Activated CD8-positive, alpha-beta T cell treated with anti-CD3 and anti-CD28 coated beads for 36 hours (primary cell): Measurements from ENCODE around the gene TRUB1. TPM values are rescaled to one million over a fixed set of nuclear protein-coding genes. Genes with fewer than 3 reads are reported as not detected.

Experiments
- ATAC-seq: fragments of 200-7000 bp; cut with Tn5 transposase; one replicate; pipeline ENCODE4 v1.10.0; 2021; ENCODE audit warnings: mild to moderate bottlenecking, moderate library complexity
- CTCF ChIA-PET: fragments of 350-600 bp; sonication (Branson Sonifier 250); formaldehyde crosslinking; loops from one replicate; lab custom pipeline; 2021; ENCODE audit warnings: antibody characterized with exemption; lab: Charles Lee
- POLR2A ChIA-PET: fragments of 350-600 bp; sonication (Branson Sonifier 250); formaldehyde crosslinking; loops from one replicate; lab custom pipeline; 2021; ENCODE audit warnings: antibody characterized with exemption; lab: Charles Lee
- DNase-seq: peaks from one replicate; pipeline ENCODE4 v3.0.0-alpha.2; 2020
- H3K27ac Mint-ChIP-seq: one replicate; pipeline ENCODE4 v1.8.0; 2021; ENCODE audit warnings: mild to moderate bottlenecking, mixed read lengths
- H3K27me3 Mint-ChIP-seq: one replicate; pipeline ENCODE4 v1.8.0; 2021; ENCODE audit warnings: mixed read lengths
- H3K36me3 Mint-ChIP-seq: one replicate; pipeline ENCODE4 v1.8.0; 2021; ENCODE audit warnings: low read depth, mixed read lengths
- H3K4me1 Mint-ChIP-seq: one replicate; pipeline ENCODE4 v1.8.0; 2021; ENCODE audit warnings: low read depth, mixed read lengths
- H3K4me3 Mint-ChIP-seq: one replicate; pipeline ENCODE4 v1.8.0; 2021; ENCODE audit warnings: mild to moderate bottlenecking, moderate library complexity, mixed read lengths
- H3K9me3 Mint-ChIP-seq: one replicate; pipeline ENCODE4 v1.8.0; 2021; ENCODE audit warnings: mixed read lengths
- CTCF ChIP-seq: fragments of 200-600 bp; IDR thresholded peaks from one replicate; pipeline ENCODE4 v1.8.0; 2022; ENCODE audit warnings: antibody characterized with exemption, mild to moderate bottlenecking
- intact Hi-C: fragments of 100-400 bp; cut with micrococcal nuclease; formaldehyde crosslinking; loops from one replicate; pipeline ENCODE4 v1.10.0; 2022
- total RNA-seq, 2 experiments: library from RNA; stranded (reverse); gene quantifications; one replicate each; pipeline ENCODE4 v1.2.3, GENCODE V29; 2021

TRUB1 gene
- total RNA-seq, 2 experiments from 2014 or later, result 14.9 to 16.8 TPM

- intact Hi-C loops, result no loop called here
- Mint-ChIP-seq H3K36me3 (peaks cover 49% of the 10 kb centered on the region), H3K27me3 (no peaks in the 10 kb centered on the region), H3K4me1 (peaks cover 16% of the 10 kb centered on the region), H3K4me3 (no peak overlapping the region), H3K9me3 (peaks cover 4% of the 10 kb centered on the region), H3K27ac (no peak overlapping the region)
- ATAC-seq, result no peak
- ChIA-PET POLR2A (no interaction called here), CTCF (no interaction called here)
- DNase-seq, result no peak
- no peak for TF ChIP-seq CTCF
Measured at GRCh38 chr10:114962441-114962840, 24.4 kb downstream of the TRUB1 start.

- Mint-ChIP-seq H3K36me3 (peaks cover 52% of the 10 kb centered on the region), H3K9me3 (peaks cover 4% of the 10 kb centered on the region), H3K4me1 (peaks cover 18% of the 10 kb centered on the region), H3K27ac (no peak overlapping the region), H3K27me3 (no peaks in the 10 kb centered on the region), H3K4me3 (no peak overlapping the region)
- DNase-seq (no peak), ATAC-seq (no peak)
- intact Hi-C loops, result no loop called here
- no peak for TF ChIP-seq CTCF
- POLR2A ChIA-PET, result no interaction called here
- CTCF ChIA-PET, result no interaction called here
Measured at GRCh38 chr10:114963908-114964307, 25.9 kb downstream of the TRUB1 start.

GRCh38 chr10:114967071-114967470 lies 29.1 kb downstream of the TRUB1 start:
- ATAC-seq (no peak), DNase-seq (no peak)
- no peak for TF ChIP-seq CTCF
- CTCF ChIA-PET, result interaction anchor here (0.6 kb wide), 1 partner anchor 19 kb away, joined by 3 read pairs; no protein-coding TSS in a partner anchor
- no peak overlapping the region for H3K27ac Mint-ChIP-seq
- POLR2A ChIA-PET, result no interaction called here
- no peaks in the 10 kb centered on the region for H3K27me3 Mint-ChIP-seq
- intact Hi-C loops, result no loop called here
- H3K9me3 Mint-ChIP-seq, result peaks cover 4% of the 10 kb centered on the region
- peaks cover 37% of the 10 kb centered on the region for H3K36me3 Mint-ChIP-seq
- H3K4me3 Mint-ChIP-seq, result no peak overlapping the region
- peaks cover 32% of the 10 kb centered on the region for H3K4me1 Mint-ChIP-seq

GRCh38 chr10:114970515-114970914 lies 32.5 kb downstream of the TRUB1 start:
- DNase-seq (peak; percentile 29), ATAC-seq (peak; percentile 74)
- H3K9me3 Mint-ChIP-seq, result no peaks in the 10 kb centered on the region
- no peaks in the 10 kb centered on the region for H3K27me3 Mint-ChIP-seq
- CTCF ChIA-PET, result no interaction called here
- H3K4me3 Mint-ChIP-seq, result no peak overlapping the region
- peaks cover 30% of the 10 kb centered on the region for H3K4me1 Mint-ChIP-seq
- peaks cover 30% of the 10 kb centered on the region for H3K36me3 Mint-ChIP-seq
- POLR2A ChIA-PET, result no interaction called here
- TF ChIP-seq CTCF, result no peak
- intact Hi-C loops, result no loop called here
- no peak overlapping the region for H3K27ac Mint-ChIP-seq

GRCh38 chr10:114973306-114973705 lies 35.3 kb downstream of the TRUB1 start:
- H3K4me1 Mint-ChIP-seq, result peaks cover 17% of the 10 kb centered on the region
- no peak overlapping the region for H3K27ac Mint-ChIP-seq
- no peak for ATAC-seq
- H3K9me3 Mint-ChIP-seq, result no peaks in the 10 kb centered on the region
- DNase-seq, result no peak
- ChIA-PET CTCF (interaction anchor here (0.9 kb wide), 1 partner anchor 187 kb away, joined by 4 read pairs; no protein-coding TSS in a partner anchor), POLR2A (no interaction called here)
- intact Hi-C loops, result no loop called here
- H3K27me3 Mint-ChIP-seq, result no peaks in the 10 kb centered on the region
- H3K4me3 Mint-ChIP-seq, result no peak overlapping the region
- no peak for TF ChIP-seq CTCF
- H3K36me3 Mint-ChIP-seq, result peaks cover 21% of the 10 kb centered on the region
